GDM1 (cell line): ENCODE results near the gene SLC6A7.
"Not testable (repeated sequence)": the region's sequence is repeated elsewhere in the genome, so short reads cannot be mapped to it uniquely, and the experiment has no call there.

Experiments
- DNase-seq: peaks from one replicate; lab custom pipeline; 2025; lab: John Stamatoyannopoulos, UW

The SLC6A7 gene

GRCh38 chr5:150243590-150243989, 53.7 kb downstream of the SLC6A7 start:
- DNase-seq, result no peak

GRCh38 chr5:150244209-150244608, 54.3 kb downstream of the SLC6A7 start:
- DNase-seq, result no peak

GRCh38 chr5:150245111-150245789, 55.4 kb downstream of the SLC6A7 start:
- DNase-seq, result no peak

GRCh38 chr5:150245808-150246207, 55.9 kb downstream of the SLC6A7 start:
- no peak for DNase-seq

- no peak for DNase-seq
These were observed 56.6 kb downstream of the SLC6A7 start for GRCh38 chr5:150246429-150246828.

GRCh38 chr5:150246835-150247234, 57.0 kb downstream of the SLC6A7 start:
- no peak for DNase-seq

GRCh38 chr5:150247726-150248125, 57.9 kb downstream of the SLC6A7 start:
- DNase-seq, result no peak

GRCh38 chr5:150248493-150248892, 58.6 kb downstream of the SLC6A7 start:
- DNase-seq, result not testable (repeated sequence)

GRCh38 chr5:150248946-150249345, 59.1 kb downstream of the SLC6A7 start:
- no peak for DNase-seq

GRCh38 chr5:150249744-150250143, 59.9 kb downstream of the SLC6A7 start:
- DNase-seq, result no peak

GRCh38 chr5:150251504-150251903, 61.6 kb downstream of the SLC6A7 start:
- no peak for DNase-seq

GRCh38 chr5:150252489-150252888, 62.6 kb downstream of the SLC6A7 start:
- no peak for DNase-seq

- no peak for DNase-seq
These were observed 63.8 kb downstream of the SLC6A7 start for GRCh38 chr5:150253416-150254208.

- DNase-seq, result no peak
These were observed 64.5 kb downstream of the SLC6A7 start for GRCh38 chr5:150254363-150254762.

- DNase-seq, result no peak
These were observed 64.9 kb downstream of the SLC6A7 start for GRCh38 chr5:150254774-150255173.

- DNase-seq, result no peak
These were observed 66.0 kb downstream of the SLC6A7 start for GRCh38 chr5:150255659-150256409.

- no peak for DNase-seq
These were observed 66.7 kb downstream of the SLC6A7 start for GRCh38 chr5:150256410-150257064.

- DNase-seq, result no peak
These were observed 67.6 kb downstream of the SLC6A7 start for GRCh38 chr5:150257424-150257823.

GRCh38 chr5:150258130-150258529, 68.3 kb downstream of the SLC6A7 start:
- peak; percentile 25 for DNase-seq
